Fibroblast of villous mesenchyme (primary cell): Measurements from ENCODE around the gene CEP68. TPM values are rescaled to one million over a fixed set of nuclear protein-coding genes. Genes with fewer than 3 reads are reported as not detected.

ENCODE experiments used
- DNase-seq: peaks from one replicate; pipeline ENCODE4 v3.0.0-alpha.2; 2010; ENCODE audit warnings: low read depth
- H3K4me3 ChIP-seq: 2 replicates; pipeline ENCODE4 v1.5.1; 2011; ENCODE audit warnings: low read depth, mild to moderate bottlenecking, low read length
- CTCF ChIP-seq: IDR thresholded peaks from 2 replicates; pipeline ENCODE4 v1.5.1; 2012; ENCODE audit warnings: low read depth, mild to moderate bottlenecking, low read length; ENCODE audit not compliant: insufficient read depth
- total RNA-seq: library from RNA; depleted of rRNA; stranded (reverse); fragments of >200 nt; gene quantifications from 2 replicates; pipeline ENCODE4 v1.2.3, GENCODE V29; 2012

Gene CEP68
- total RNA-seq, 1 donor: 9.9 TPM

GRCh38 chr2:65040400-65041261, 15.6 kb upstream of the CEP68 start:
- DNase-seq: peak; percentile 88
- TF ChIP-seq CTCF: peak; percentile 98
- H3K4me3 ChIP-seq: peak overlapping the region; percentile 14

GRCh38 chr2:65043001-65043400, 13.2 kb upstream of the CEP68 start:
- TF ChIP-seq CTCF: no peak
- H3K4me3 ChIP-seq: no peak overlapping the region
- DNase-seq: no peak

GRCh38 chr2:65044097-65044735, 12.0 kb upstream of the CEP68 start:
- DNase-seq: no peak
- H3K4me3 ChIP-seq: no peak overlapping the region
- TF ChIP-seq CTCF: no peak

- no peak for TF ChIP-seq CTCF
- peak; percentile 60 for DNase-seq
- H3K4me3 ChIP-seq: no peak overlapping the region
Observed at GRCh38 chr2:65045651-65046050, 10.6 kb upstream of the CEP68 start.

- H3K4me3 ChIP-seq: no peak overlapping the region
- DNase-seq: no peak
- no peak for TF ChIP-seq CTCF
Observed at GRCh38 chr2:65046633-65047407, 9.4 kb upstream of the CEP68 start.

GRCh38 chr2:65049010-65049639, 7.1 kb upstream of the CEP68 start:
- no peak overlapping the region for H3K4me3 ChIP-seq
- no peak for TF ChIP-seq CTCF
- DNase-seq: no peak
